GM12878 (cell line): ENCODE results near the gene NBPF3.

Experiments
- CTCF ChIP-seq, 3 experiments: IDR thresholded peaks in 2 of 3; conservative IDR thresholded peaks in 1 of 3; 2 replicates each; pipeline ENCODE4 v1.5.1; 2011; ENCODE audit warnings: low read depth in 3 of 3, low read length in 3 of 3, mild to moderate bottlenecking in 3 of 3, control low read depth in 2 of 3, moderate library complexity in 2 of 3, inconsistent platforms in 1 of 3, mixed read lengths in 1 of 3; ENCODE audit not compliant: control insufficient read depth in 2 of 3, insufficient read depth in 1 of 3; ENCODE audit errors: extremely low read depth in 1 of 3
- NBN ChIP-seq: fragments of 450-650 bp; IDR thresholded peaks from 2 replicates; pipeline ENCODE4 v1.6.1; 2016
- REST ChIP-seq: IDR thresholded peaks from 2 replicates; pipeline ENCODE4 v1.6.1; 2012; ENCODE audit warnings: mild to moderate bottlenecking, low read depth, low read length

- TF ChIP-seq CTCF (IDR thresholded peaks at IDR 0.05 in 2 of 3, conservative IDR thresholded peaks at IDR 0.05 in 1 of 3; ENCODE audit: control insufficient read depth in 2 of 3, extremely low read depth in 1 of 3, insufficient read depth in 1 of 3, low read depth in 3 of 3, low read length in 3 of 3) (no peak), REST (no peak), NBN (no peak)
Measured at GRCh38 chr1:21397813-21398188, 42.1 kb upstream of the NBPF3 start.
